Smooth muscle cell (in vitro differentiated cells): Measurements from ENCODE around the gene COQ5. TPM values are rescaled to one million over a fixed set of nuclear protein-coding genes. Genes with fewer than 3 reads are reported as not detected.

Experiments used
- DNase-seq: peaks from one replicate; lab custom pipeline; 2025; ENCODE audit not compliant: unreplicated experiment; lab: John Stamatoyannopoulos, UW
- H2AFZ ChIP-seq: fragments of 200-600 bp; sonication (generic); 2 replicates; pipeline ENCODE4 v1.6.0; 2016; ENCODE audit warnings: antibody characterized with exemption, low read depth, mild to moderate bottlenecking
- H3F3A ChIP-seq: fragments of 200-600 bp; sonication (generic); 2 replicates; pipeline ENCODE4 v1.6.0; 2017; ENCODE audit warnings: antibody characterized with exemption, low read depth
- H3K27ac ChIP-seq: fragments of 200-600 bp; sonication (generic); 2 replicates; pipeline ENCODE4 v1.5.1; 2016; ENCODE audit warnings: low read depth, mild to moderate bottlenecking
- H3K27me3 ChIP-seq: fragments of 200-600 bp; sonication (generic); 2 replicates; pipeline ENCODE4 v1.6.1; 2016; ENCODE audit warnings: low read depth, mild to moderate bottlenecking
- H3K36me3 ChIP-seq: fragments of 200-600 bp; sonication (generic); 2 replicates; pipeline ENCODE4 v1.5.1; 2016; ENCODE audit warnings: low read depth
- H3K4me1 ChIP-seq: fragments of 200-600 bp; sonication (generic); 2 replicates; pipeline ENCODE4 v1.5.1; 2016; ENCODE audit warnings: low read depth
- H3K4me2 ChIP-seq: fragments of 200-600 bp; sonication (generic); 2 replicates; pipeline ENCODE4 v1.6.0; 2016; ENCODE audit warnings: mild to moderate bottlenecking
- H3K4me3 ChIP-seq: fragments of 200-600 bp; sonication (generic); 2 replicates; pipeline ENCODE4 v1.5.1; 2016; ENCODE audit warnings: mild to moderate bottlenecking
- H3K79me2 ChIP-seq: fragments of 200-600 bp; sonication (generic); 2 replicates; pipeline ENCODE4 v1.6.0; 2016; ENCODE audit warnings: low read depth, mild to moderate bottlenecking
- H3K9ac ChIP-seq: fragments of 200-600 bp; sonication (generic); 2 replicates; pipeline ENCODE4 v1.6.0; 2016; ENCODE audit warnings: low read depth
- H3K9me3 ChIP-seq: fragments of 200-600 bp; sonication (generic); replicated peaks from 2 replicates; pipeline ENCODE4 v1.5.1; 2016; ENCODE audit warnings: low read depth
- H4K20me1 ChIP-seq: fragments of 200-600 bp; sonication (generic); 2 replicates; pipeline ENCODE4 v1.6.0; 2016; ENCODE audit warnings: low read depth
- WGBS: methylation state at CpG from one replicate; pipeline ENCODE4 v1.1.7; 2016; ENCODE audit warnings: low lambda C conversion rate; 5-methylcytosine and 5-hydroxymethylcytosine counted together
- polyA plus RNA-seq: library from polyadenylated mRNA; unstranded; fragments of >200 nt; fragmentation: Nextera tagmentation; extraction: Ambion mirVana; gene quantifications from 2 replicates; pipeline ENCODE4 v1.2.1, GENCODE V29; 2016
- total RNA-seq: library from RNA; depleted of rRNA; stranded (reverse); fragments of >200 nt; gene quantifications from 2 replicates; pipeline ENCODE4 v1.2.3, GENCODE V29; 2014
- TF ChIP-seq, protein P1 (sequence below): fragments of 200-600 bp; sonication (generic); IDR thresholded peaks from 2 replicates; pipeline ENCODE4 v1.5.1; 2017; ENCODE audit warnings: borderline replicate concordance, mild to moderate bottlenecking, antibody characterized with exemption; ENCODE audit not compliant: insufficient read depth, poor library complexity, severe bottlenecking

Gene COQ5
- total and polyA plus RNA-seq, 2 experiments from 2014 or later = 32.5 to 46.9 TPM

DNA sequence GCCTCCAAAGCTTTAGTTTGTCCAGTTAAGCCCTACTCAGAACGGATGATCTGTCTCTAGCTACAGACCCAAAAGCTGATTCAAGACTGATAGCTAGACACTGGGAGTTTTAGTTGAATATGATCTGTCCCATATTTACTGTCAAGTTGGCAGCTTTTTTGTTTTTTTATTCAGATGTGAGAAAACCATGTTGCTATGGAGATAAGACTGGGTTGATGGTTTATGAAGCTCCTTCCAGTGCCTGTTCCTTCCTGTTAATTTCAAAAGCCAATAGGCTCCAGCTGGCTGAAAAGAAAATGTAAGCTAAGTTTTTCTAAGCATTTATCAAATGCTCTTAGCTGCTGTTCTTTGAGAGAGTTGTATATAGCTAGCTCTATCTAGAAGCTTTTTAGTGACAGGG lies 28.4 kb downstream of the COQ5 start:
- no peaks in the 10 kb centered on the region for H3K9me3 ChIP-seq
- no peaks in the 10 kb centered on the region for H3K27me3 ChIP-seq
- H3K4me1 ChIP-seq = peaks cover 14% of the 10 kb centered on the region
- no peak overlapping the region for H3K9ac ChIP-seq
- no peak overlapping the region for H3K4me2 ChIP-seq
- no peak overlapping the region for H3K4me3 ChIP-seq
- TF ChIP-seq, protein P1, sequence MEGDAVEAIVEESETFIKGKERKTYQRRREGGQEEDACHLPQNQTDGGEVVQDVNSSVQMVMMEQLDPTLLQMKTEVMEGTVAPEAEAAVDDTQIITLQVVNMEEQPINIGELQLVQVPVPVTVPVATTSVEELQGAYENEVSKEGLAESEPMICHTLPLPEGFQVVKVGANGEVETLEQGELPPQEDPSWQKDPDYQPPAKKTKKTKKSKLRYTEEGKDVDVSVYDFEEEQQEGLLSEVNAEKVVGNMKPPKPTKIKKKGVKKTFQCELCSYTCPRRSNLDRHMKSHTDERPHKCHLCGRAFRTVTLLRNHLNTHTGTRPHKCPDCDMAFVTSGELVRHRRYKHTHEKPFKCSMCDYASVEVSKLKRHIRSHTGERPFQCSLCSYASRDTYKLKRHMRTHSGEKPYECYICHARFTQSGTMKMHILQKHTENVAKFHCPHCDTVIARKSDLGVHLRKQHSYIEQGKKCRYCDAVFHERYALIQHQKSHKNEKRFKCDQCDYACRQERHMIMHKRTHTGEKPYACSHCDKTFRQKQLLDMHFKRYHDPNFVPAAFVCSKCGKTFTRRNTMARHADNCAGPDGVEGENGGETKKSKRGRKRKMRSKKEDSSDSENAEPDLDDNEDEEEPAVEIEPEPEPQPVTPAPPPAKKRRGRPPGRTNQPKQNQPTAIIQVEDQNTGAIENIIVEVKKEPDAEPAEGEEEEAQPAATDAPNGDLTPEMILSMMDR = no peak
- peaks cover 24% of the 10 kb centered on the region for H3K79me2 ChIP-seq
- H3F3A ChIP-seq = peaks cover 12% of the 10 kb centered on the region
- peaks cover 10% of the 10 kb centered on the region for H3K36me3 ChIP-seq
- H2AFZ ChIP-seq = no peak overlapping the region
- 75% methylated on average over 1 of the region's 1 CpG for WGBS
- H4K20me1 ChIP-seq = peaks cover 18% of the 10 kb centered on the region
- DNase-seq = no peak
- peak overlapping the region; percentile 1 for H3K27ac ChIP-seq

DNA sequence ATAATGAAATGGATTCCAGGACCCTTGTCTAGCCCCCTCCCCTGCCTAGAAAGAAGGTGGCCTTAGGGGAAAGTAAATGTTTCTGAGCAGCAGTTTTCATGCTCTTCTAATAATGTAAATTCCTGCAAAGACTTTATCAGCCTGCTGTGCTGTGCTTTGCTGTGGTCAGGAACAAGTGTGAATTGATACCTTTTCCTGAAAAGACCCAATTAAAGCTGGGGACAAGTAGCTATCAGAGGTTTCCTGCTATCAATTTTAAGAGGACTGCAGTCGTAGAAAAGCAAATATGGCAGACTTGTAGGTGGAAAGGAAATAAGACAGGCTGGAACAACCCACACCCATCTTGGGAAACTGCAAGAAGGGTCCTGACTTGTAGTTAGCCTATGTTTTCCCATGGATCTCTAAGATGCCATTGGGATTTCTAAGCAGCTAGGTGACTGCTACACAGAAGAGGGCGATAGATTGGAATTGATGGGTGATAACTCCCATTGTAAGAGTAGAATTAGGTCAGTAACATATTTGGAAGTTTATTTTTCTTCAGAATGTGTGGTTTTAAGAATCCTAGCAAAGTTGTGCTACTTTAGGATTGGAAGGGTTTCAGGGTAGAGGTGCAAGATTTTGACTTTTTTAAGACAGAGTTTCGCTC lies 30.0 kb downstream of the COQ5 start:
- no peaks in the 10 kb centered on the region for H3K9me3 ChIP-seq
- H3K4me2 ChIP-seq = no peak overlapping the region
- no peak overlapping the region for H3K27ac ChIP-seq
- no peaks in the 10 kb centered on the region for H3K27me3 ChIP-seq
- H4K20me1 ChIP-seq = peaks cover 18% of the 10 kb centered on the region
- peaks cover 35% of the 10 kb centered on the region for H3K79me2 ChIP-seq
- WGBS = 85% methylated on average over 3 of the region's 3 CpGs
- H3K4me1 ChIP-seq = peaks cover 24% of the 10 kb centered on the region
- peaks cover 12% of the 10 kb centered on the region for H3F3A ChIP-seq
- H3K4me3 ChIP-seq = no peak overlapping the region
- peaks cover 10% of the 10 kb centered on the region for H3K36me3 ChIP-seq
- TF ChIP-seq, protein P1 = no peak
- no peak for DNase-seq
- no peak overlapping the region for H2AFZ ChIP-seq
- H3K9ac ChIP-seq = no peak overlapping the region

DNA sequence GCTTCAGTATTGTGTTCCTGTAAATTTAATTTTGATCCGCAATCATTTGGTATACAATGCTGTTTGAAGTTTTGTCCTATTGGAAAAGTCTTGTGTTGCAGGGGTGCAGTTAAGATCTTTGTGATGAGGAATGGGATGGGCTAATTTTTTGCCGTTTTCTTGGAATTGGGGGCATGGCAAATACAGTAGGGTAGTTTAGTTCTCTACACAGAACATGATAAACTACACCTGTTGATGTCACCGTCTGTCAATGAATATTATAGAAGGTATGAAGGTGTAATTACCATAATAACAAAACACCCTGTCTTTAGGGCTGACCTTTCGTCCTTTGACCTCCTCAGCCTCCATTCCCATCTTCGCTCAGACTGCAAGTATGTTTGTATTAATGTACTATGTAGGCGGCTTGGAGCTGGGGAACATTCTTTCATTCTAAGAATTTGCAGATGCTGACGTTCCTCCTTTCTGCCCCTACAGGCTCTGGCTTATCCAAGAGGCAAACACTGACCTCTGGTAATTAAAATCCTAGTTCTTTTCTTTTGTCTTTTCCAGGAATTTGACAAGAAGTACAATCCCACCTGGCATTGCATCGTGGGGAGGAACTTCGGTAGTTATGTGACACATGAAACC lies 31.3 kb downstream of the COQ5 start:
- H3K4me3 ChIP-seq = peak overlapping the region; percentile 86
- peak overlapping the region; percentile 46 for H3K9ac ChIP-seq
- no peak for DNase-seq
- H3F3A ChIP-seq = peaks cover 12% of the 10 kb centered on the region
- no peak overlapping the region for H2AFZ ChIP-seq
- peaks cover 35% of the 10 kb centered on the region for H3K79me2 ChIP-seq
- H3K9me3 ChIP-seq = no peaks in the 10 kb centered on the region
- peak overlapping the region; percentile 59 for H3K27ac ChIP-seq
- TF ChIP-seq, protein P1 = no peak
- peaks cover 24% of the 10 kb centered on the region for H3K4me1 ChIP-seq
- 56% methylated on average over 9 of the region's 9 CpGs for WGBS
- peak overlapping the region; percentile 90 for H3K4me2 ChIP-seq
- H3K36me3 ChIP-seq = no peaks in the 10 kb centered on the region
- H3K27me3 ChIP-seq = no peaks in the 10 kb centered on the region
- peaks cover 18% of the 10 kb centered on the region for H4K20me1 ChIP-seq
